Retinal pigment epithelial cell (primary cell): ENCODE data around the gene FAM217B.

ENCODE experiments used
- DNase-seq: peaks from one replicate; pipeline ENCODE4 v3.0.0-alpha.2; 2010; ENCODE audit warnings: low read depth
- H3K4me3 ChIP-seq: 2 replicates; pipeline ENCODE4 v1.5.1; 2011; ENCODE audit warnings: mild to moderate bottlenecking, low read length, control low read depth, moderate library complexity
- CTCF ChIP-seq: conservative IDR thresholded peaks from 2 replicates; pipeline ENCODE4 v1.5.1; 2011; ENCODE audit warnings: low read depth, low read length, control low read depth, inconsistent platforms

The FAM217B gene

GRCh38 chr20:59997896-59998295 is 57.7 kb downstream of the FAM217B start:
- no peak for DNase-seq
- TF ChIP-seq CTCF, result no peak
- no peak overlapping the region for H3K4me3 ChIP-seq
